ENCODE measurements around the gene RPL7L1.

DNA sequence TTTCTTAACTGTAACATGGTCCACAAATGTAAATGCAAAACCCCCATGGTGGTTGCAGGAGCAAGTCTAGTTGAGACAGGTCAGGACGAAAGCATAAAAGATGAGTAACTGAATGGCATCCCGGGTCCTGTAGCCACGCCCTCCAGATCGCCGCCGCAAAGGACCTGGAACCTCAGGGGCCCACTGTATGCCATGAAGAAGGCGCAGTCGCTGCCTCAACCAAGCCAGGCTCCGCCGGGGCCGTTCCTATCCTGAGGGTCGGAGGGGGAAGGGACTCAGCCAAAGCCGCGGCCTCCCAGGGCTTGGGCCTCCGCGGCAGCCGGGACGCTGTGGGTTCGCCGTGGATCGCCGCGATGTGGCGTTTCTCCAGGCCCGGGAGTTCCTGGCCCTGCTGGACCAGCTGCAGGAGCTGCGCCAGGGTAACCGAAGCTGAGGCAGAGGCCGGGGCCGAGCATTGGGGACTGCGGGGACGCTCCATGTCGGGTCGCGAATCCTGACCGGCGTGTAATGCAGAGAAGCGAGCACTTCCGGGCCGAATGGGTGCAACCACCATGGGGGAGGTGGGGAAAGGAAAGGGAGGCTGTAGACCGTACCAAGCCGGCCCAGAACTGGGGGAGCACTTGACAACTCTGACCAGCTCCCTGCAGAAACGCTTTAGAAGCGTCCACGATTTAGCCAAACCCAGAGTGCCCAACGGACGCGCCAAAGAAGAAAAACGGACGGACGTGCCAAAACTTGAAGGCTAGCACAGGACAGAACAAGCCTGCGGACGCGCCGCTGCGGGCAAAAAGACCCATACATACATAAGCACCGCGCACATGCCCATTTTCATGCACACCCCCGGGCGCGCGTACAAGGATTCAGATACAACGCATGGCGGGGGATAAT, 11.1 kb downstream of the RPL7L1 start:
- TF ChIP-seq, protein P1, sequence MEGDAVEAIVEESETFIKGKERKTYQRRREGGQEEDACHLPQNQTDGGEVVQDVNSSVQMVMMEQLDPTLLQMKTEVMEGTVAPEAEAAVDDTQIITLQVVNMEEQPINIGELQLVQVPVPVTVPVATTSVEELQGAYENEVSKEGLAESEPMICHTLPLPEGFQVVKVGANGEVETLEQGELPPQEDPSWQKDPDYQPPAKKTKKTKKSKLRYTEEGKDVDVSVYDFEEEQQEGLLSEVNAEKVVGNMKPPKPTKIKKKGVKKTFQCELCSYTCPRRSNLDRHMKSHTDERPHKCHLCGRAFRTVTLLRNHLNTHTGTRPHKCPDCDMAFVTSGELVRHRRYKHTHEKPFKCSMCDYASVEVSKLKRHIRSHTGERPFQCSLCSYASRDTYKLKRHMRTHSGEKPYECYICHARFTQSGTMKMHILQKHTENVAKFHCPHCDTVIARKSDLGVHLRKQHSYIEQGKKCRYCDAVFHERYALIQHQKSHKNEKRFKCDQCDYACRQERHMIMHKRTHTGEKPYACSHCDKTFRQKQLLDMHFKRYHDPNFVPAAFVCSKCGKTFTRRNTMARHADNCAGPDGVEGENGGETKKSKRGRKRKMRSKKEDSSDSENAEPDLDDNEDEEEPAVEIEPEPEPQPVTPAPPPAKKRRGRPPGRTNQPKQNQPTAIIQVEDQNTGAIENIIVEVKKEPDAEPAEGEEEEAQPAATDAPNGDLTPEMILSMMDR (conservative IDR thresholded peaks at IDR 0.05 in 1 of 2, IDR thresholded peaks at IDR 0.05 in 1 of 2; ENCODE audit: low read depth in 1 of 2, low read length in 2 of 2), result no peak
- TF ChIP-seq EZH2 (IDR thresholded peaks at IDR 0.05; ENCODE audit: low read length, missing control alignments), result no peak

Measured in fibroblast of lung (primary cell).